Measurements from ENCODE around the gene TRIM7. TPM values are rescaled to one million over a fixed set of nuclear protein-coding genes. Genes with fewer than 3 reads are reported as not detected.
"Not testable (repeated sequence)": the region's sequence is repeated elsewhere in the genome, so short reads cannot be mapped to it uniquely, and the experiment has no call there.

The TRIM7 gene
- total RNA-seq, 1 donor from 2014 or later = 20.8 TPM

GRCh38 chr5:181173420-181174342 lies 31.3 kb downstream of the TRIM7 start:
- no peak for FAIRE-seq

GRCh38 chr5:181173027-181173419 lies 32.0 kb downstream of the TRIM7 start:
- H3K4me3 ChIP-seq (ENCODE audit: low read depth, low read length) = no peak overlapping the region

More at GRCh38 chr5:181173420-181174342, 31.3 kb downstream of the TRIM7 start:
- Histone ChIP-seq H3K4me3 (ENCODE audit: low read depth, low read length) (no peak overlapping the region), H3K36me3 (ENCODE audit: control insufficient read depth, insufficient read depth, low read length) (no peaks in the 10 kb centered on the region), H3K27me3 (ENCODE audit: control insufficient read depth, insufficient read depth, low read length) (no peaks in the 10 kb centered on the region)
- TF ChIP-seq CTCF (IDR thresholded peaks at IDR 0.05; ENCODE audit: insufficient read depth, low read length, severe bottlenecking) = no peak
- DNase-seq (ENCODE audit: low read depth) = peak; percentile 77

DNA sequence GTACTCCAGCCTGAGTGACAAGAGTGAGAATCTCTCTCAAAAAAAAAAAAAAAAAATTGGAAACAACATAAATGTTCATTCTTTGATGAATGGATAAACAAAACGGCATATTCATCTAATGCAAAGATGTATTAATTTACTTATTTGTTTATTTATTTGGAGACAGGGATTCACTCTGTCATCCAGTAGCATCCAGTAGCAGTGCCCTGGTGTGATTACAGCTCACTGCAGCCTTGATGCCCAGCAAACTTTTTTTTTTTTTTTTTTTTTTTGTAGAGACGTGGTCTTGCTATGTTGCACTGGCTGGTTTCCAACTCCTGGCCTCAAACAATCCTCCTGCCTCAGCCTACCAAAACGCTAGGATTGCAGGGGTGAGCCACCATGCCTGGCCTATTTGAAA lies 33.2 kb downstream of the TRIM7 start:
- DNase-seq (ENCODE audit: low read depth) (no peak), FAIRE-seq (no peak)
- H3K4me3 ChIP-seq (ENCODE audit: low read depth, low read length) = no peak overlapping the region
- H3K36me3 ChIP-seq (ENCODE audit: control insufficient read depth, insufficient read depth, low read length) = no peaks in the 10 kb centered on the region
- H3K27me3 ChIP-seq (ENCODE audit: control insufficient read depth, insufficient read depth, low read length) = no peaks in the 10 kb centered on the region
- no peak for TF ChIP-seq CTCF (IDR thresholded peaks at IDR 0.05; ENCODE audit: insufficient read depth, low read length, severe bottlenecking)

More at GRCh38 chr5:181173027-181173419, 32.0 kb downstream of the TRIM7 start:
- Histone ChIP-seq H3K36me3 (ENCODE audit: control insufficient read depth, insufficient read depth, low read length) (no peaks in the 10 kb centered on the region), H3K27me3 (ENCODE audit: control insufficient read depth, insufficient read depth, low read length) (no peaks in the 10 kb centered on the region)
- FAIRE-seq (no peak), DNase-seq (ENCODE audit: low read depth) (no peak)
- no peak for TF ChIP-seq CTCF (IDR thresholded peaks at IDR 0.05; ENCODE audit: insufficient read depth, low read length, severe bottlenecking)

- Histone ChIP-seq H3K4me3 (ENCODE audit: low read depth, low read length) (no peak overlapping the region), H3K36me3 (ENCODE audit: control insufficient read depth, insufficient read depth, low read length) (no peaks in the 10 kb centered on the region), H3K27me3 (ENCODE audit: control insufficient read depth, insufficient read depth, low read length) (no peaks in the 10 kb centered on the region)
- no peak for DNase-seq (ENCODE audit: low read depth)
- no peak for FAIRE-seq
- no peak for TF ChIP-seq CTCF (IDR thresholded peaks at IDR 0.05; ENCODE audit: insufficient read depth, low read length, severe bottlenecking)
Measured at GRCh38 chr5:181170996-181171395, 34.0 kb downstream of the TRIM7 start.

- Histone ChIP-seq H3K4me3 (ENCODE audit: low read depth, low read length) (peak overlapping the region; percentile 34), H3K36me3 (ENCODE audit: control insufficient read depth, insufficient read depth, low read length) (no peaks in the 10 kb centered on the region), H3K27me3 (ENCODE audit: control insufficient read depth, insufficient read depth, low read length) (no peaks in the 10 kb centered on the region)
- FAIRE-seq = no peak
- TF ChIP-seq CTCF (IDR thresholded peaks at IDR 0.05; ENCODE audit: insufficient read depth, low read length, severe bottlenecking) = no peak
- no peak for DNase-seq (ENCODE audit: low read depth)
Measured at GRCh38 chr5:181170237-181170825, 34.7 kb downstream of the TRIM7 start.

DNA sequence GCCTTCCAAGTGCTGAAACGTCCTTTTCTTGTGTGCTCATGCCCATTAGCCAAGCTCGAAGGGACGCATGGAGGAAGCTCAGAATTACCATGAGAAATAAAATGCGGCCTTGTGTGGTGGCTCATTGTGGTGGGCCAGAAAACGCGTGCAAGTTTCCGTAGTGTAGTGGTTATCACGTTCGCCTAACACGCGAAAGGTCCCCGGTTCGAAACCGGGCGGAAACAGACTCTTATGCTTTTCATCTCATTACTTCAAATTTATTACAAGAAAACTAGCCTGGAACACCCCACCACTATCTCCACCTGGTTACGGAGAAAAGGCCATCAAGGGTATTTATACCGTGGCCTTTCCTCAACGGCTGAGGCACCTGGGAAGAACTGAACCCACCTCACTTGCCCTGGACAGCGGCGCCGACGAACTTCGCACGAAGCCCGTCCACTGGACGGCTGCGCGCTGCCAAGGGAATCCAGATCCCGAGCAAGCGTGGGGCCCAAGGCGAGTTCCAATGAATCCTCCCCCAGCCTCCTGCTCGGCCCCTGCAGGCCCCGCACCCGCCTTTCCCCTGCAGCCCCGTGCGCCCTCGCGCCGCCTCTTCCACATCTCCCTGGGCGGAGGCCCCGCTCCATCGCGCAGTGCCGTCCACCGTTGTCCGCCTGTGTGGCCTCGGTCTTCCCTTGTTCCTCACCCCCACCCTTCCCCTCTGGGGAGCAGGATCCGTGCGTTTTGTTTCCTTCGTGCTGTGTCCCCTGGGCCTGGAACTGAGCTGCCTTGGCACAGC lies 35.3 kb downstream of the TRIM7 start:
- DNase-seq (ENCODE audit: low read depth) = peak; percentile 57
- not testable (repeated sequence) for H3K27me3 ChIP-seq (ENCODE audit: control insufficient read depth, insufficient read depth, low read length); FAIRE-seq

More for the DNA sequence above, 35.3 kb downstream of the TRIM7 start:
- peak overlapping the region; percentile 34 for H3K4me3 ChIP-seq (ENCODE audit: low read depth, low read length)
- H3K36me3 ChIP-seq (ENCODE audit: control insufficient read depth, insufficient read depth, low read length) = not testable (repeated sequence)

All from bronchial epithelial cell (primary cell).